ENCODE results near the gene DNAJC17.
A peak's percentile ranks its signal among the peaks of the same experiment; 100 is the strongest.

The DNAJC17 gene

GRCh38 chr15:40785164-40785563 is 22.1 kb downstream of the DNAJC17 start:
- H3K4me3 ChIP-seq (ENCODE audit: low read length) = no peak overlapping the region
- H3K9ac ChIP-seq (ENCODE audit: low read length) = peak overlapping the region; percentile 30
- H3K9me3 ChIP-seq (ENCODE audit: control insufficient read depth, low read length) = no peaks in the 10 kb centered on the region
- H3K36me3 ChIP-seq (ENCODE audit: control insufficient read depth, insufficient read depth, low read length) = no peaks in the 10 kb centered on the region
- no peaks in the 10 kb centered on the region for H3K27me3 ChIP-seq (ENCODE audit: control insufficient read depth, insufficient read depth, low read length)
- H3K4me1 ChIP-seq (ENCODE audit: control insufficient read depth, insufficient read depth, low read length) = peaks cover 43% of the 10 kb centered on the region

DNA sequence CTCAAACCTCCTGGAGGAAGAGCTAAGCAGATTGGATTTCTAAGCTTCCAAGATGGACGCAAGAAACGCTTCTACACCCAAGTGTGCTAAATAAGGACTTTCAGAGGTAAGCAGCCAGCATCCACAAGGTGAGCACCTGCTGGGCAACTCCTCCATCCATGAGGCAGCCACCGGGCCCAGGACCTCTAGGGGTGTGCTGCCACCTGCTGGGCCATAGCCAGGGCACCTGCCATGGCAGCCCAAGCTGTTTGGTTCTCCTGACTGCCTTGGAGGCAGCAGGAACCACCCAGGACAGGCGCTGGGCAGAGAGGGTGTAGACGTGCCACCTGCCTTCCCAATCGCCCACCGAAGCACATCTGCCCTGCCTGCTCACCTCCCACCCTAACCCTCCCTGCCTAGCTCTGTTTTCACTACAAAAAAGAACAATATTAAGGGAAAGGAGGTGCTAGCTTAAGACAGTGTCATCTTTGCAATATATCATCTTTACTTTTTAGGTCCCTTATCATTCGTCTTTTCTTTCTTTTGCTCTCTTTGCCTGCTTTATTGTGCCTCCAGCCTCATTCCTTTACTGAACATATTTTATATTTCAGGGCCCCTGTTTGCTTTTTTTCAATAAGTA is 24.6 kb downstream of the DNAJC17 start:
- no peak overlapping the region for H3K4me3 ChIP-seq (ENCODE audit: low read length)

DNA sequence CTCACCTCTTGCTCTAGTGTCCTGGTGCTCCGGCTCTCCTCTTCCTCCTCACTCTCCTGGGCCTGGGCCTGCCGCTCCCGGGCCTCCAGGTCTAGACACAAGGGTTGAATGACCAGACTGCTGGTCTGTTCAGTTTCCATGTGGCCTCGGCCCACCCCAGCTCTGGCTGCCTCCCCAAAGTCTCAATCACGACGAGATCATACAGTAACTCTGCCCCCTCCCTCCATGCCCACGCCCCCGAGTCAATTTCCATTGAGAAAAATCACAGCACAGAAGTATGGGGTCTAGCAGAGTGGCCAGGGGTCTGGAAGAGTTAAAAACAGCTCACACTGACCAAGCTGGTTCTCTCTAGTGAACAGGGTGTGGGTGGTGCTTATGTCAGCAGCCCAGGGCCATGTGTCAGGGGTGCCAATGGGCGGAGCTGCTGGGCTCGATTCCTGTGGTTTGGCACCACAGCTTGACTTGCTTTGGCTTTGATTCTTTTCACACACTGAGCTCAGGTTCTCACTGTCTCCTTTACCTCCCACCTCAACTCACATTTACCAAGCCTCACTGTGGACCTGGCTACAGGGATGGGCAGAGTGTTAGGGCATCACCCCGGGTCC is 30.6 kb downstream of the DNAJC17 start:
- Histone ChIP-seq H3K4me3 (ENCODE audit: low read length) (no peak overlapping the region), H3K9ac (ENCODE audit: low read length) (peak overlapping the region; percentile 47), H3K4me1 (ENCODE audit: control insufficient read depth, insufficient read depth, low read length) (peaks cover 17% of the 10 kb centered on the region), H3K9me3 (ENCODE audit: control insufficient read depth, low read length) (no peaks in the 10 kb centered on the region), H3K36me3 (ENCODE audit: control insufficient read depth, insufficient read depth, low read length) (peaks cover 34% of the 10 kb centered on the region), H3K27me3 (ENCODE audit: control insufficient read depth, insufficient read depth, low read length) (no peaks in the 10 kb centered on the region)

More for the DNA sequence above, 24.6 kb downstream of the DNAJC17 start:
- H3K4me1 ChIP-seq (ENCODE audit: control insufficient read depth, insufficient read depth, low read length) = peaks cover 27% of the 10 kb centered on the region
- H3K36me3 ChIP-seq (ENCODE audit: control insufficient read depth, insufficient read depth, low read length) = peaks cover 11% of the 10 kb centered on the region
- H3K9me3 ChIP-seq (ENCODE audit: control insufficient read depth, low read length) = no peaks in the 10 kb centered on the region
- no peak overlapping the region for H3K9ac ChIP-seq (ENCODE audit: low read length)
- H3K27me3 ChIP-seq (ENCODE audit: control insufficient read depth, insufficient read depth, low read length) = no peaks in the 10 kb centered on the region

DNA sequence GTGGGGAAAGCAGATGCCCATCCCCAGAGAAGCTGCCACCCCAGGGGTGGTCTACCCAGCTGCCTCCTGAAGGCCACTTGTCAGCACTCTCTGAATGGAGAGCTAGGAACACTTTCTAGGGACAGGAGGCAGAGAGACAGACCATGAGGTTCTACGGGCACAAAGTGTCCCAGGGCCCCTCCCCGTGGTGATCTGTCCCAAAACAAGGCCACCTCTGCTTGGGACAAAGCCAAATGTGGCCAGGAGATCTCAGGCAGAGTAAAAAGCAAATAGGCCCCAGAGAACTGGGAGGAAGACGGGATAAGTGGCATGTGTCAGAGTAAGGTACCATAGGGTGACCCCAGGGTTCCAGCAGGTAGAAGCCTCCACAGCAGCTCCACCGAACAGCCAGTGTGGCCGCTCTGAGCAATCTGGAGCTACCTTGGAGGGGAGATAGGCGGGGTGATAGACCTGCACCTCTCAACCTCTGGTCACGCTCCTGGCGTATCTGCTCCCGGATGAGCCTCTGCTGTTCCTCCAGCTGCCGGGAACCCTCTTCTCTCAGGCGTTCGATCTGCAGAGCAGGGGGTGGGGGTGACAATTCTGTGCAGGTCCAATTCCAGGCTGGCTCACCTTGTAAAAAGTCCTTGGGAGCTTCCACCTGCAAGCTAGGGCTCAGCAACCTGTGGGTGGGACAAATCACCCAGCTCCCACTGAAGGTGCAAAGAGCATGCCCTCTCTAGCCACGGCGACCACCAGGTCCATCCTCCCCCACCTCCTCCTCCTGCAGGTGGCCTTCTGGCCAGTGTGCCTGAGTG is 31.3 kb downstream of the DNAJC17 start:
- peaks cover 34% of the 10 kb centered on the region for H3K36me3 ChIP-seq (ENCODE audit: control insufficient read depth, insufficient read depth, low read length)
- no peaks in the 10 kb centered on the region for H3K9me3 ChIP-seq (ENCODE audit: control insufficient read depth, low read length)
- H3K4me3 ChIP-seq (ENCODE audit: low read length) = no peak overlapping the region
- peak overlapping the region; percentile 47 for H3K9ac ChIP-seq (ENCODE audit: low read length)
- no peaks in the 10 kb centered on the region for H3K27me3 ChIP-seq (ENCODE audit: control insufficient read depth, insufficient read depth, low read length)
- peaks cover 18% of the 10 kb centered on the region for H3K4me1 ChIP-seq (ENCODE audit: control insufficient read depth, insufficient read depth, low read length)

DNA sequence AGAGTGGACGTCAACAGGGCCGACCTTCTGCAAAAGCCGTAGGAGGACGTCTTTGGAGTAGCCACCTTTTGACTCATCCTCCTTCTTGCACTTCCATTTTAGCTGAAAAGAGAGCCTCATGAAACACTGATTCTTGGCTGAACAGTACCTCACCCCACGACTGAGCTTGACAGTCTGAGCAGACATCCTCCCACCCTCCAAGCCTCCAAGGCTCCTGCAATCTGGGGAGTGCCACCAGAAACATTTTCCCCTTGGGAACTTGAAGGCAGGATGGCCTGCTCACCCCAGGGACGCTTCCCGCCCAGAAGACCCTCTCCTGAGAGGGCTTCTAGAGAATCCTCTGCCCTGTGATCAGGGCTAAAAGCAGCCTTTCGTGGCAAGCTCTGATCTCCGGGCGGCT is 32.3 kb downstream of the DNAJC17 start:
- Histone ChIP-seq H3K9me3 (ENCODE audit: control insufficient read depth, low read length) (no peaks in the 10 kb centered on the region), H3K4me1 (ENCODE audit: control insufficient read depth, insufficient read depth, low read length) (peaks cover 27% of the 10 kb centered on the region), H3K27me3 (ENCODE audit: control insufficient read depth, insufficient read depth, low read length) (no peaks in the 10 kb centered on the region), H3K9ac (ENCODE audit: low read length) (no peak overlapping the region), H3K4me3 (ENCODE audit: low read length) (no peak overlapping the region), H3K36me3 (ENCODE audit: control insufficient read depth, insufficient read depth, low read length) (peaks cover 33% of the 10 kb centered on the region)

GRCh38 chr15:40773902-40774301 is 33.4 kb downstream of the DNAJC17 start:
- no peak overlapping the region for H3K4me3 ChIP-seq (ENCODE audit: low read length)
- H3K36me3 ChIP-seq (ENCODE audit: control insufficient read depth, insufficient read depth, low read length) = peaks cover 24% of the 10 kb centered on the region
- peaks cover 38% of the 10 kb centered on the region for H3K4me1 ChIP-seq (ENCODE audit: control insufficient read depth, insufficient read depth, low read length)

DNA sequence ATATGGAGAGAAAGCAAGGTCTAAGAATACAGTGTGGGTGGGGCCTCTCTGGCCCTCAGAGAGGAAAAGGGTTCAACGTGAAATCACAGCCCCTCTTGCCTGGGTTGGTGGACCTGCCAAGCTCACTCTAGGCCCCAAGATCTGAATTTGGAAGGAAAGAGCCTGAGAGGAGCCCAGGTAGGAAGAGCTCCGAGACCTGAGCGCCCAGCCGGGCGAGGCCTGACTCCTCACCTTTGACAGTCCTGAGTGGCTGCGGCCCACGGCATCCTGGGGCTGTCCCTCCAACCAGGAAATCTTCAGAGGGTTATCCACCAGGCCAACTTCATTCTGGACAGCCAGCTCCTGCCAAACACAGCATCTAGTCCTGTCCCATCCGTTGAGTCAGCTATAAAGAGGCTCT is 33.8 kb downstream of the DNAJC17 start:
- Histone ChIP-seq H3K9me3 (ENCODE audit: control insufficient read depth, low read length) (no peaks in the 10 kb centered on the region), H3K4me1 (ENCODE audit: control insufficient read depth, insufficient read depth, low read length) (peaks cover 42% of the 10 kb centered on the region), H3K27me3 (ENCODE audit: control insufficient read depth, insufficient read depth, low read length) (no peaks in the 10 kb centered on the region), H3K4me3 (ENCODE audit: low read length) (no peak overlapping the region), H3K36me3 (ENCODE audit: control insufficient read depth, insufficient read depth, low read length) (peaks cover 24% of the 10 kb centered on the region), H3K9ac (ENCODE audit: low read length) (no peak overlapping the region)

More at GRCh38 chr15:40773902-40774301, 33.4 kb downstream of the DNAJC17 start:
- no peak overlapping the region for H3K9ac ChIP-seq (ENCODE audit: low read length)
- H3K9me3 ChIP-seq (ENCODE audit: control insufficient read depth, low read length) = no peaks in the 10 kb centered on the region
- H3K27me3 ChIP-seq (ENCODE audit: control insufficient read depth, insufficient read depth, low read length) = no peaks in the 10 kb centered on the region

DNA sequence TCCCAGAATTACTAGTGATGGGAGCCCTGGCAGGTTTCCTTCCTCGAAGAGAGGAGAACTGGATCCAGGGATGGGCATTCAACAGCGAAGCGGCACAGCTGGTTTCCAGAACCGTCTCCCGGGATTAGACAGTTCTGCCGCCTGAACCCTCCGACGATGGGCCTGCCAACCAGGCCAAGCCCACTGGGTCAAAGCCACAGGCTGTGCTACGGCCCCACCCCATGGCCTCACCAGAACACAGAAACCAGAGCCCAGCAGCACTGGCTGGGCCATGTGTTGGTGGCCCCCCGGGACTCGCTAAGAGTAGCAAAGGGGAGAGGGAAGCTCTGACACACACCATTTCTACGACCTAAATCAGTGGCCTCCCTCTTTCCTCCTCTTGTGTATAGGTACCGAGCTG is 35.3 kb downstream of the DNAJC17 start:
- H3K36me3 ChIP-seq (ENCODE audit: control insufficient read depth, insufficient read depth, low read length) = peaks cover 24% of the 10 kb centered on the region
- no peak overlapping the region for H3K4me3 ChIP-seq (ENCODE audit: low read length)
- H3K4me1 ChIP-seq (ENCODE audit: control insufficient read depth, insufficient read depth, low read length) = peaks cover 56% of the 10 kb centered on the region
- no peaks in the 10 kb centered on the region for H3K27me3 ChIP-seq (ENCODE audit: control insufficient read depth, insufficient read depth, low read length)
- no peaks in the 10 kb centered on the region for H3K9me3 ChIP-seq (ENCODE audit: control insufficient read depth, low read length)
- no peak overlapping the region for H3K9ac ChIP-seq (ENCODE audit: low read length)

DNA sequence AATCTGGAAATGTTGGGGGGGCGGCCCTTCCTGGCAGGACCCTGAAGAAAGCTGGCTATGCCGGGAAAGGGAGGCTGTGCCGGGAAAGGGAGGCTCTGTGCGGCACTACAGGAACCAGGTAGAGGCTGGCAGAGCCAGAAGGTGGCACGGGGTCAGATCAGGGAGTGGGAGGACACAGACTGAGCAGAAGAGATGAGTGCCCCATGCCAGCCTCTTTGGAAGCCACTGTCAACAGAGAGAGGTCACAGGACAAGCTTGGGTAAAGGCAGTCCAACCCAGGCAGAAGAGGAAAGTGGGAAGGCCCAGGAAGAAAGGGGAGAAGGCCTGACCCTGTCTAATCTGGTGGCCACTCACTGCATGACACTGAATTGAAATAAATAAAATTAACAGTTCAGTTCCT is 36.0 kb downstream of the DNAJC17 start:
- peaks cover 24% of the 10 kb centered on the region for H3K36me3 ChIP-seq (ENCODE audit: control insufficient read depth, insufficient read depth, low read length)
- H3K4me3 ChIP-seq (ENCODE audit: low read length) = no peak overlapping the region
- H3K9me3 ChIP-seq (ENCODE audit: control insufficient read depth, low read length) = no peaks in the 10 kb centered on the region
- no peaks in the 10 kb centered on the region for H3K27me3 ChIP-seq (ENCODE audit: control insufficient read depth, insufficient read depth, low read length)
- no peak overlapping the region for H3K9ac ChIP-seq (ENCODE audit: low read length)
- H3K4me1 ChIP-seq (ENCODE audit: control insufficient read depth, insufficient read depth, low read length) = peaks cover 56% of the 10 kb centered on the region

- H3K9ac ChIP-seq (ENCODE audit: low read length) = peak overlapping the region; percentile 26
- H3K4me1 ChIP-seq (ENCODE audit: control insufficient read depth, insufficient read depth, low read length) = peaks cover 58% of the 10 kb centered on the region
- no peaks in the 10 kb centered on the region for H3K9me3 ChIP-seq (ENCODE audit: control insufficient read depth, low read length)
- peaks cover 18% of the 10 kb centered on the region for H3K36me3 ChIP-seq (ENCODE audit: control insufficient read depth, insufficient read depth, low read length)
- no peaks in the 10 kb centered on the region for H3K27me3 ChIP-seq (ENCODE audit: control insufficient read depth, insufficient read depth, low read length)
- H3K4me3 ChIP-seq (ENCODE audit: low read length) = no peak overlapping the region
Measured at GRCh38 chr15:40770147-40770721, 37.0 kb downstream of the DNAJC17 start.

DNA sequence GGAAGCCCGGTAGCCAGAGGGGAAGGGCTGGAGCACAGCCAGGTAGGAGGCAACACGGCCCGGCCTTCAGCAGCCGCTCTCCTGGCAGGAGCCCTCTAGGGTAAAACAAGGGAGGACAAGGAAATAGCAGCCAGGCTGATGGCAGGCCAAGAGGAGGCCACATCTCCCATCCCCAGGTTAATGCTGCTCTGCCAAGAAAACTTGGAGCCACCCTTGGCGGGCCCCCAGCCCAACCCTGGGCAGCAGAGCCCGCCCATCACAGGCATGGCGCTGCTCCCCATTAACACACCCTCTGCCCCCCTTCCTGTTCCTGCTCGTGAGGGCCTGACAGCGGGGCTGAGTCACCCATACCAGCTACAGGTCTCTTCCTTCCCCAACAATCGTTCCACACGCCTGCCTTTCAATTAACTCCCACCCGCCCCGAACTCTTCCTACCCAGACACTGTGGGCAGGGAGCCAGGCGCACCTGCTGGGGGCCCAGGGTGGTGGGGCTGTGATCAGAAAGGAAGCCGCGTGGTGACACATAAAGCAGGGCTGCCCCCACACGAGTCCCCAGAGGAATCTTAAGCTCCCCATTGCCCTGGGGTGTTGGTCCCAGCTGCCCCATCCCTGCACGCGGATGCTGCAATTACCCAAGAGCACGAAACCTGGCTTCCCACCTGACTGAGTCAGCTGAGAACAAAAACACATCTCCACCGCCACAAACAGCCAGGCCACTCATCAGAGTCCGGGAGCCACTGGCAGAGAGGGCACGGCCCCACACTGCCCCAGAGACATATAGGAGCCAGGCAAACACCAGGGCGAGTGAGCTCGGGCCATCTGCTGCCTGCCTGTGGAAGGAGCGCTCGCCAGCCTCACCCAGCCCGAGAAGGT is 37.8 kb downstream of the DNAJC17 start, which contains the start of gene C15orf62:
Gene C15orf62 (plus strand): TSS at position 707 of the 873 bp plus-strand sequence. CDS start 516 bp downstream, outside the sequence.
- H3K9ac ChIP-seq (ENCODE audit: low read length) = peak within 1 kb of the TSS; percentile 52

More for the DNA sequence above, 37.8 kb downstream of the DNAJC17 start, which contains the start of gene C15orf62:
- Histone ChIP-seq H3K4me1 (ENCODE audit: control insufficient read depth, insufficient read depth, low read length) (peaks cover 65% of the 10 kb centered on the region), H3K4me3 (ENCODE audit: low read length) (no peak within 1 kb of the TSS), H3K36me3 (ENCODE audit: control insufficient read depth, insufficient read depth, low read length) (peaks cover 11% of the 10 kb centered on the region), H3K27me3 (ENCODE audit: control insufficient read depth, insufficient read depth, low read length) (no peaks in the 10 kb centered on the region), H3K9me3 (ENCODE audit: control insufficient read depth, low read length) (no peaks in the 10 kb centered on the region)
